Measurements from ENCODE around the gene PMF1.

- no peak for TF ChIP-seq CTCF (conservative IDR thresholded peaks at IDR 0.05; ENCODE audit: low read depth, low read length)
- no peak for TF ChIP-seq EZH2 (IDR thresholded peaks at IDR 0.05; ENCODE audit: borderline replicate concordance, low read depth, low read length, poor library complexity, severe bottlenecking)
These were observed 12.8 kb upstream of the PMF1 start for GRCh38 chr1:156200044-156200443.

Measured in A673 (cell line).